ENCODE measurements around the gene ZC3H10.

Gene ZC3H10

DNA sequence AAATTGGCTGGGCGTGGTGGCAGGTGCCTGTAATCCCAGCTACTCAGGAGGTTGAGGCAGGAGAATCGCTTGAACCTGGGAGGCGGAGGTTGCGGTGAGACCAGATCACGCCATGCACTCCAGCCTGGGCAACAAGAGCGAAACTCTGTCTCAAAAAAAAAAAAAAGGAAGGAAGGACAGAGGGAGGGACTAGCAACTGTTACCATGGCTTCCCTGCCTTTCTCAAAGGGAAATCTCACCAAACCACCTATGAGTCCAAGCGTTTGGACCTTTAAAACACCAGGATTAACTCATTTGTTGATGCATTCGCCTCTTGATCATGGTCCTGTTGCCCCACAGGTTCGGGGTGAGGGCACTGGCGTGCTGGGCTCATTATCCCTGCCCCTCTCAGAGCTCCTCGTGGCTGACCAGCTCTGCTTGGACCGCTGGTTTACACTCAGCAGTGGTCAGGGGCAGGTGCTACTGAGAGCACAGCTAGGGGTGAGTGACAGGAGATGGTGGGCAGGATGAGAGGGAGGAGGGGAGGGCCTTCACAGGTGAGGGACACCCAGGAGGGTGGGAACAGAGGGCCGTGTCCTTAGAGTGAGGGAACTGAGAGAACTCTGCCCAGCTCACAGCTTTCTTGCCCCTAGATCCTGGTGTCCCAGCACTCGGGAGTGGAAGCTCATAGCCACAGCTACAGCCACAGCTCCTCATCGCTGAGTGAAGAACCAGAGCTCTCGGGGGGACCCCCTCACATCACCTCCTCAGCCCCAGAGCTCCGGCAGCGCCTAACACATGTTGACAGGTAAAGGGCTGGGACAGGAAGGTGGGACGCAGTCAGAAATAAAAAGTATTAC is 24.1 kb downstream of the ZC3H10 start:
- no peaks in the 10 kb centered on the region for H3K9me2 ChIP-seq (replicated peaks; ENCODE audit: insufficient read depth, low read length)
- no peak for TF ChIP-seq EZH2phosphoT487 (conservative IDR thresholded peaks at IDR 0.05; ENCODE audit: low read length)
- TF ChIP-seq, protein P1, sequence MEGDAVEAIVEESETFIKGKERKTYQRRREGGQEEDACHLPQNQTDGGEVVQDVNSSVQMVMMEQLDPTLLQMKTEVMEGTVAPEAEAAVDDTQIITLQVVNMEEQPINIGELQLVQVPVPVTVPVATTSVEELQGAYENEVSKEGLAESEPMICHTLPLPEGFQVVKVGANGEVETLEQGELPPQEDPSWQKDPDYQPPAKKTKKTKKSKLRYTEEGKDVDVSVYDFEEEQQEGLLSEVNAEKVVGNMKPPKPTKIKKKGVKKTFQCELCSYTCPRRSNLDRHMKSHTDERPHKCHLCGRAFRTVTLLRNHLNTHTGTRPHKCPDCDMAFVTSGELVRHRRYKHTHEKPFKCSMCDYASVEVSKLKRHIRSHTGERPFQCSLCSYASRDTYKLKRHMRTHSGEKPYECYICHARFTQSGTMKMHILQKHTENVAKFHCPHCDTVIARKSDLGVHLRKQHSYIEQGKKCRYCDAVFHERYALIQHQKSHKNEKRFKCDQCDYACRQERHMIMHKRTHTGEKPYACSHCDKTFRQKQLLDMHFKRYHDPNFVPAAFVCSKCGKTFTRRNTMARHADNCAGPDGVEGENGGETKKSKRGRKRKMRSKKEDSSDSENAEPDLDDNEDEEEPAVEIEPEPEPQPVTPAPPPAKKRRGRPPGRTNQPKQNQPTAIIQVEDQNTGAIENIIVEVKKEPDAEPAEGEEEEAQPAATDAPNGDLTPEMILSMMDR (IDR thresholded peaks at IDR 0.05; ENCODE audit: insufficient read depth, low read length, poor library complexity, severe bottlenecking): no peak
- peaks cover 3% of the 10 kb centered on the region; the same call in 1 of the 2 replicates for H3K36me3 ChIP-seq (ENCODE audit: low read length)

DNA sequence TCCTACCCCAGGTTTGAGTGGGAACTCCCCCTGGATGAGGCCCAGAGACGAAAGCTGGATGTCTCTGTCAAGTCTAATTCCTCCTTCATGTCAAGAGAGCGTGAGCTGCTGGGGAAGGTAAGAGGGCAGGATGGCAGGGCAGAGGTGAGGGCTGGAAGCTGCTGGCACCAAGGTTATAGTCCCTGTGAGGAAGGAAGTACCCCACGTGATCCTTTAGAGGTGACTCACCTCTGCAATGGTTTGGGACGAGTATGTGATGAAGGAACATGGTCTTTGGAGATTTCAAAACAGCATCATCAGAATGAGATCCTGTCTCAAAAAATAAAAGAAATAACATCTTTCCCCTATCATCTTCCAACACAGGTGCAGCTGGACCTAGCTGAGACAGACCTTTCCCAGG is 25.2 kb downstream of the ZC3H10 start:
- peaks cover 3% of the 10 kb centered on the region; the same call in 1 of the 2 replicates for H3K36me3 ChIP-seq (ENCODE audit: low read length)
- H3F3A ChIP-seq (ENCODE audit: insufficient read depth): 0 out of 2 replicates have a peak, but pooled peaks cover 7% of the 10 kb centered on the region
- no peak overlapping the region for H3K27ac ChIP-seq (ENCODE audit: low read depth, low read length)
- no peak overlapping the region for H3K9ac ChIP-seq (ENCODE audit: low read length)
- H3K9me2 ChIP-seq (replicated peaks; ENCODE audit: insufficient read depth, low read length): no peaks in the 10 kb centered on the region
- H3K79me2 ChIP-seq (ENCODE audit: insufficient read depth, low read length): no peaks in the 10 kb centered on the region
- no peak overlapping the region for H2AFZ ChIP-seq (ENCODE audit: low read depth, low read length, severe bottlenecking)
- TF ChIP-seq EZH2phosphoT487 (conservative IDR thresholded peaks at IDR 0.05; ENCODE audit: low read length): no peak
- TF ChIP-seq, protein P1 (IDR thresholded peaks at IDR 0.05; ENCODE audit: insufficient read depth, low read length, poor library complexity, severe bottlenecking): no peak
- no peaks in the 10 kb centered on the region for H3K9me3 ChIP-seq (ENCODE audit: insufficient read depth, low read length)
- no peak overlapping the region for H3K4me3 ChIP-seq (ENCODE audit: insufficient read depth, low read length, poor library complexity, severe bottlenecking)
- no peak overlapping the region for H3K4me2 ChIP-seq (ENCODE audit: low read depth, low read length, poor library complexity, severe bottlenecking)
- H3K27me3 ChIP-seq (ENCODE audit: low read length): no peaks in the 10 kb centered on the region
- H4K20me1 ChIP-seq (ENCODE audit: low read depth, low read length): no peaks in the 10 kb centered on the region

More for the DNA sequence above, 24.1 kb downstream of the ZC3H10 start:
- no peaks in the 10 kb centered on the region for H4K20me1 ChIP-seq (ENCODE audit: low read depth, low read length)
- H3K9ac ChIP-seq (ENCODE audit: low read length): no peak overlapping the region
- no peak overlapping the region for H3K27ac ChIP-seq (ENCODE audit: low read depth, low read length)
- no peak overlapping the region for H3K4me3 ChIP-seq (ENCODE audit: insufficient read depth, low read length, poor library complexity, severe bottlenecking)
- no peaks in the 10 kb centered on the region for H3K27me3 ChIP-seq (ENCODE audit: low read length)
- H3K4me2 ChIP-seq (ENCODE audit: low read depth, low read length, poor library complexity, severe bottlenecking): no peak overlapping the region
- no peak overlapping the region for H2AFZ ChIP-seq (ENCODE audit: low read depth, low read length, severe bottlenecking)
- H3K9me3 ChIP-seq (ENCODE audit: insufficient read depth, low read length): no peaks in the 10 kb centered on the region
- H3K79me2 ChIP-seq (ENCODE audit: insufficient read depth, low read length): no peaks in the 10 kb centered on the region
- H3F3A ChIP-seq (ENCODE audit: insufficient read depth): 0 out of 2 replicates have a peak, but pooled peaks cover 7% of the 10 kb centered on the region

DNA sequence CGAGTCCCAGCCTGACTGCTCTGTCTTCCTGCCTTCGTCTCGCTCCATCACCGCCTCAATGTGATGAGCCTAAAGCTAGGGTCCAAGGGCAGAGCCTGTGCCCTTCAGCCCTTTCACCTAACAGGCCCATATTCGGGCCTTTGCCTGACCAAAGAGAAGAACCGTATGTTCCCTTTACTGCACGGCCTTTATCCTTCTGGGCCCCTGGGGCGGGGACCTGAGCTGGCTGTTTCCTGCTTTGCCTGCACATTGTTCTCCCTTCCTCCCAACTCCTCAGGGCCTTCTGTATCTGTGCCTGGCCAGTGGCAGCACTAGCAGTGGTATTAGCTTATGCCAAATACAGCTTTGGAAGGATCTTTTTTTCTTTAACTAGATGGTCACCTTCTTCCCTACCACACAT is 25.8 kb downstream of the ZC3H10 start:
- no peaks in the 10 kb centered on the region for H3K9me2 ChIP-seq (replicated peaks; ENCODE audit: insufficient read depth, low read length)
- no peaks in the 10 kb centered on the region for H3K9me3 ChIP-seq (ENCODE audit: insufficient read depth, low read length)
- no peaks in the 10 kb centered on the region for H3K27me3 ChIP-seq (ENCODE audit: low read length)
- H3K4me3 ChIP-seq (ENCODE audit: insufficient read depth, low read length, poor library complexity, severe bottlenecking): no peak overlapping the region
- H2AFZ ChIP-seq (ENCODE audit: low read depth, low read length, severe bottlenecking): no peak overlapping the region
- 0 out of 2 replicates have a peak, but pooled peaks cover 7% of the 10 kb centered on the region for H3F3A ChIP-seq (ENCODE audit: insufficient read depth)
- no peak overlapping the region for H3K9ac ChIP-seq (ENCODE audit: low read length)
- TF ChIP-seq, protein P1 (IDR thresholded peaks at IDR 0.05; ENCODE audit: insufficient read depth, low read length, poor library complexity, severe bottlenecking): no peak
- no peak for TF ChIP-seq EZH2phosphoT487 (conservative IDR thresholded peaks at IDR 0.05; ENCODE audit: low read length)
- no peak overlapping the region for H3K27ac ChIP-seq (ENCODE audit: low read depth, low read length)
- H3K4me2 ChIP-seq (ENCODE audit: low read depth, low read length, poor library complexity, severe bottlenecking): no peak overlapping the region
- H4K20me1 ChIP-seq (ENCODE audit: low read depth, low read length): no peaks in the 10 kb centered on the region
- peaks cover 3% of the 10 kb centered on the region; the same call in 1 of the 2 replicates for H3K36me3 ChIP-seq (ENCODE audit: low read length)
- no peaks in the 10 kb centered on the region for H3K79me2 ChIP-seq (ENCODE audit: insufficient read depth, low read length)
